GM18519 (cell line): ENCODE data around the gene MYO18B.

Experiments
- ATAC-seq: cut with Tn5 transposase; IDR thresholded peaks from one replicate; pipeline ENCODE4 v1.9.1; 2021; ENCODE audit warnings: mild to moderate bottlenecking, moderate library complexity; ENCODE audit not compliant: unreplicated experiment, low FRiP score

Gene MYO18B

DNA sequence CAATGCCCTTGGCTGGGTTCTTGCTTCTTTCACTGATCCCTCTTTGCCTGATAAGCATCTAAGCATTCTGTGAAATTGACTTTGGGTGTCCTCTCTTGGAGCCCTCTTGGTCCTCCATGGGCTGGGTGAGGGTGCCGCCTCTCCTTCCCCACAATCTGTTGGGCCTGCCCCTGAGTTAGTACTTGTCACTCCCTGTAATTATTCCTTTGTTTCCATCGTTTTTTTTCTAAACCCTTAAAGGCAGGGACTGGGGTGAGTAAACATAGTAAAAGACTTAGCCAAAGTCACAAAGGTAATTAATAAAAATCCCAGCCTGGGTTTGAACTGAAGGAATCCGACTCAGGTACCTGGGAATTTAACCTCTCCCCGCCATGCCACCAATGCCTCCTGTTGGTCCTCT, 188.1 kb downstream of the MYO18B start:
- ATAC-seq, result no peak

DNA sequence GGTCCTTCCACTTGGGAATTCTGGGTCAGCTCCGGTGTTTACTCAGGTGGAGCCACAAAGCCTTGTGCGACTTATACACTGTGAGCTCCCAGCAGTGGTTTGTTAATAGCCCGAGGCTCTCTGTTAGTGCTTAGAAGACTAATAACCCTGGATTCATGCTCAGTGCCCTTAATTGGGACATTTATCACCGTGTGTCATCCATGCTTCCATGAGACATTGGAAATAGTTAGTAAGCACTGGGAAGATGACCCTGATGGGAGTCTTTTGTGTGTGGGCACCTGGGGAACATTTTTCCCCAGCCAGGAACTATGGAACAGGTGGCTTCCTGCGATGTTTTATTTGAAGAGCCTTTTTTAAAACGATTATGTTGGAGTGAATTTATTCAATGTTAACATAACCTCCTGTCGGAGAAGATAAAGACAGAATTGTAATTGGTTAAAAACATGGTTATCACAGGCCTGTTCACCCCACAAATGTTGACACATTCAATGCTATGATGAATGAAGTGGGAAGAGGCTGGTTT, 188.9 kb downstream of the MYO18B start:
- no peak for ATAC-seq

DNA sequence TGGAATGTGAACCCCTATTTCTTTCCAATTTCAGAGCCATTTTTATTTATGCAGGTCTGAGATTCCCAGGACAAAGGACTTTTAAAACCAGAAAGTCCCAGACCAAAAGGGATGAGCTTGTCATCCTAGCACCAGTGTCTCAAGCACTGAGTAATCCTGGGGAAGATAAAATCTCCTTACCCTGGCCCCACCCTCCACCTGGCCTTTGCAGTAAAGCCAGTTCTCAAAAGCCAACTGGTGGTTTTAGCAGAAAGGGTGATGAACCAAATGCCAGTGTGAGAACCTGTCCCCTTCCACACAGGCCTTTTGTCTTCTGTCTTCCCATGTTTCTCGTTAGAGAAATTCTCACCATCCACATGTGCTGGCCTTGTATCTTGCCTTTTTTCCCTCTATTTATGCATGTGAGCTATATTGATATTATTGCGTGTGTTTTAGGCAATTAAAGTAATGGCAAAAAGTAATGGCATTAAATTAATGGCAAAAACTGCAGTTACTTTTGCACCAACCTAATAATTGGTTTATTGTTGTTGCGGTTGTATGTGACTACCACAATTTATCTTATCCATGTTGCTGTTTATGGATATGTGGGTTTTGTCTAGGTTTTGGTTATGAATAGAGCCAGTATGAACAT, 191.3 kb downstream of the MYO18B start:
- no peak for ATAC-seq

DNA sequence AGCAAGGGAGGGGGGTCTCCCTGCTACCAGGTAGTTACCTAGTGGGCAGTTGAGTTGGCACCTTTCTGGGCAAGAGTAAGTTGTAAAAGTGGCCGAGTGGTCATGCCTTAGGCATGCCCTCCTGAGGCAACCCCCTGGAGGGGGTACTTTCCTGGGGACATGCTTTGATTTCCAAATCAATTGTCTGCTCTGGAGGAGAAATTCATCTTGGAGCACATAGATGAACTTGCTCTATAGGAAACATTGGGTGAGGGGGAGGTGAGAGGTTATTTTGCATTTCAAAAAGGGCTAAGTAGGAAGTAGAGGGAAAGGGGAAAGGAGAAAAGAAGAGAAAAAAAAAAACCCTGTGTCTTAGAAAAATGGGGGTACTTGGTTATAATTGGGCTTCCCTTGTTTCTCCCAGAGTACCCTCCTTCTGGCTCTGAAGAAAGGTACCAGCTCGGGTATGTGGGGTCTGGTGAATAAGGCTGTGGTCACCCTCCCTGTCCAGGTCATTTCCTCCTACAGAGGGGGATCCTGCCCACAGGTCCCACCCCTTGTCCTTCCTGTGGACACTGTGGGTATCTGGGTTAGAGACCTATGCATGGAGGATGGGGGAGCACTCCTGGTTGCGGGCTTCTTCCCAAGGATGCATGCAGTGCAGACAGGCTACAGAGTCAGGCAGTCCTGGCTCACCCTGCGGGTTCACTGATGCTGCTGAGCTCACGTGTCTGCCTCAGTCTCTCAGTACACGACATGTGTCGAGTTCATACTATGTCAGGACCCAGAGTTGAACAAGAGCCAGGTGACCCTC, 193.5 kb downstream of the MYO18B start:
- ATAC-seq, result no peak

DNA sequence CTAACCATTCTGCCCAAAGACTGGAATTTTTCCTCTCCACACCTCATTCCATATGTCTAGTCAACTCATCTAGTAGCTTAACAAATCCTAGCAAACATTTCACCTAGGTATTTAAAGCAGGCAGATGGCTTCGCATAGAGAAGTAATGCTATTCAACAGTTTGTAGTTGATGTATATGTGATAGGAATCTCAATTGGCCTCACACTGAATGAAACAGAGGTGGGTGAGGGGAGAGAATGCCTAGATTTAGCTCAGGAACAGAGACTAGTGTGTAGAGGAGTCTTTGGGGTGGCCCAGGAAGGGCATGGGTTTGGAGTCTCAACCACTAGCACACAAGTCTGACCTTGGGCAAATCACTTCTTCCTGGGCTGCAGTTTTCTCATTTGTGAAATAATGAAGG, 196.2 kb downstream of the MYO18B start:
- no peak for ATAC-seq

DNA sequence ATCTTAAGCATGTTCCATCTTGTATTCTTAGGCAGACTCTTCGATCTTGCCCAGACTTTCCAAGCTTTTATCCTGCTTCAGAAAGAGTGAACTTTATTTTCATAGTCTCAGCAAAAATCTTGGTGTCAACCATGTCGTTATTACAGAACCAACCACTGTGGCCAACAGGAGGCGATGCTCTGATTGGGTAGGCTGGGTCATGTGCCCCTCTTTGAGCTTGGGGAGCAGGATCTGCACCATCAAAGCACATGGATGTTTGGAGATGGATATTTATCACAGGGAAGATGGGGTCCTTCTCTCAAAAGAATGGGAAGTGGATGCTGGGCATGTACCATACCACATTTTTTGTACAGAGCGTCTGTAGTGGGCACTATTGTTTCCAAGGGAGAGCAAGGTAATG, 197.4 kb downstream of the MYO18B start:
- no peak for ATAC-seq

DNA sequence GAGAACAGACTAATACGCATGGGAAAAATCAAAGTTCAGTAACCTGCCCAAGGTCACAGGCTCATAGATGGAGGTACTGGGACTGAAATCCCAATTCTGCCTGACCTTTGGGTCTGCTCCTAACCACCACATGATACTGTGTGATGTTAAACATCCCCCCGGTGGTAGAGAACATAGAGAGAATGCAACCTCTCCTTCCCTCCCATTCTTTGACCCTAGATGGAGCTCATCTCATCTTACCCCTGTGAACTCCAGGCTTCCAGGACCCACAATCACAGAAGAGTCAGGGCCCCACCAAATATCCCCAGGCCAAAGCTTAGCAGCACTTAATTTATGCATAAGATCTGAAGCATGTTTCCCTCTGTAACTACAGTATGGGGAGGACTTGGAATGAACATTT, 198.5 kb downstream of the MYO18B start:
- no peak for ATAC-seq

DNA sequence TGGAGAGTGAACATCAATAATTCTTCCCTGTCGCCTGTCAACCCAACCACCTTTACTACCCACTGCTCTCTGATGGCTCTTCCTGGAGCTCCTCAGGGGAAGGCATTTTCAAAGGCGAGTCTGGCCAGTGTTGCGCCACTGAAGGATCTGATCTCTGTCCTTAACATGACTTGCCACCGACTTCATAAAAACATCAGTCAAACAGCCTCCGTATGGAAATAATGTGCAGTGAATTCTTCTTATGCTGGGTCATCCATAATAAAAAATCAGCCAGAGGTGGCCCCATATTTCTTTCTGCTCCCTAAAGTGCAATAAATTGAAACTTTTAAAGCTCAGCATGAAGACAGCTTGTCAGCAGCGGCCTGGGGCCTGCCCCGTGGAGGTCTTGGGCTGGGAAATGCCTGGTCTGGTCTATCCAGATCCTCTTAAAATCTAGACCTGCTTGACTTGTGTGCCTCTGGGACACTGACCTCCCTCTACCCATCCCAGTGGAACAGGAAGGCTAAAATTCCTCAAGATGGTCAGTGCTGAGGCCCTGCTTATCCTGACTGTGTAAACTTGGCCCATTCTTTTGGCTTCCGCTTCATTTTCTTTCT, 199.5 kb downstream of the MYO18B start:
- ATAC-seq, result no peak

DNA sequence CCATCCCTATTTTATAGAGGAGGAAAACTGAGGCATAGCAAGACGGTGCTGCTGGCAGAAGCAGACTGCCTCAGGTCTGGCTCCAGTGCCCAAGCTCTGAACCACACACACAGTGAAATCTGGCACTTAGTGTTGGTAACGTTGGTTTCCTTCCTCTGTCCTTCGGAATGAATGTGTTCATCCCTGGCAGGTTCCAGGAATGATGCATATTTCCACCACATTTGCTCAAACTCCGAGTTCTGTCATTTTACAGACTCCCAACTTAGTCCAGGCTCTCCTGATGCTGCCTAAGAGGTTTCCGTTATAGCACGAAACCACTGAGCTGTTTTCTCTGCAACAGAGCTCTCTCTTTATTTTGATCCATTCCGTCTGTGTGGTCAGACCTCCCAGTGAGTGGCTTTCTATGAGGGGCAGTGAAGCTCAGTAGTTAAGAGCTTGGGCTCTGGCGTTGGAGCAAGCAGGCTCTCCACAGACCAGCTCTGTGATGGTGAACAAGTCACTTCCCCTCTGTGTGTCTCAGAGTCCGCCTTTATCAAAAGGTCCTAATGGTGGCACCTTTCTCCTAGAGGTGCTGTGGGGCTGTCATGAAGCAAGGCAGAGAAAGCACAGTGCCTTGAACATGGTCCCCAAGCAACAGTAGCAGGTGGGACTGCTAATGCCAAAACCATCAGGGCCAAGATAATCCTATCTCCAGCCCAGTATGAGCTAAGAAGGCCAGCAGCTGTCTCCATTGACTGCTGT, 200.3 kb downstream of the MYO18B start:
- ATAC-seq, result no peak

DNA sequence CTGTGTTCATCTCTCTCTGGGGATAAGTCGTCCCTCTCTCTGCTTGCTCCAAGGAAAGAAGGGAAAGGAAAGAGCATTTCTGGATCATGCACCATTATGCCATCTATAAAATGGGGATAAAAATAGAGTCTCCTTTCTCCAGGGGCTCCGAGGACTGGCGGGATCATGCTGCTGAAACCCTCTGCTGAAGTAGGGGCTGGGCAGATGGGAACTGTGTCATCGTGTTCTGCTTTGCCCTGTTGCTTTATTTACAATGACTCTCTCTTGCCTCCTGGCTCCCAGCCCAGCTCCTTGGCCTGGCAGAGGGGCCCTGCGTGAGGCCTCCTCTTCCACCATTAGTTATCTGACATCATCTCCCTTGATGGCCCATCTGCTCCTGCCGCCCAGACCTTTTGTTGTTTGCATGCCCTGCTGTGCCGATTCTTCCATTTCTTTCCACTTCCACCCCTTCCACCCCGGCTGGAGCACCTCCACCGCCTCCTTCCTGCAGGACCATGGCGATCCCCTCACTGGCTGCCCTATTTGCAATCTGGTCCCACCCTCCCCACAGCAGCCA, 200.9 kb downstream of the MYO18B start:
- ATAC-seq, result no peak

DNA sequence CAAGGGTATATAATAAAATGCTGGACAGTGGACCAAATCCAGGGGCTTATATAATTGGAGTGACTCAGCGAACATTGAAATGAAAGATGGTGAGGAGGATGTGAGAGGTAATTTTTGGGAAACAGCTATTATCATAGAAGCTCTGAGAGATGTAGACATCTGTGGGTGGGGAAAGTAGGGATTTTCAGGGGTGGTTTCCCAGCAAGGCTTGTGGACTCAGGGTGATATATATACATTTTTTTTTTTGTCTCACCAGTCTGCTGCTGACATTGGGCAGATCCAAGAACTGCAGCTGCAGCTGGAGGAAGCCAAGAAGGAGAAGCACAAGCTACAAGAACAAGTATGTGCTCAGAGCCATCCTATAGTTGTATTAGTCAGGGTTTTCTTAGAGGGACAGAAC, 208.1 kb downstream of the MYO18B start:
- ATAC-seq, result no peak

DNA sequence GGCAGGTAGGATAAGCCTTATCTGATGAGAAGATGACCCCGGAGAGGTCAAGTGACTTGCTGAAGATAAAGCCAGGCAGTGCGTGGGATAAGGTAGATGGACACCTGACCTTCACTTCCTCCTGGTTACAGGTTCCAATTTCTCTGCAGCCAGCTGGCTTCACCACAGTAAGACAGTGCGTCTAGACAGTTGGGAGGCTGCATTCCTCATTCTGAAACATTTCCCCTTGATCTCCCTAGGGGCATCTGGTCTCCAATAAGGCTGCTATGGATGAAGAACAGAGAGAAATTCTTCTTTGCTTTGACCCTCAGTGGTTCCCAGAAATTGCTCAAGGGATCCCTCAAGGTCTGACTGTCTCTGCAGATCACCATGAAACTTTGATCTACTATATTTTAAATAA, 211.3 kb downstream of the MYO18B start:
- ATAC-seq, result no peak

DNA sequence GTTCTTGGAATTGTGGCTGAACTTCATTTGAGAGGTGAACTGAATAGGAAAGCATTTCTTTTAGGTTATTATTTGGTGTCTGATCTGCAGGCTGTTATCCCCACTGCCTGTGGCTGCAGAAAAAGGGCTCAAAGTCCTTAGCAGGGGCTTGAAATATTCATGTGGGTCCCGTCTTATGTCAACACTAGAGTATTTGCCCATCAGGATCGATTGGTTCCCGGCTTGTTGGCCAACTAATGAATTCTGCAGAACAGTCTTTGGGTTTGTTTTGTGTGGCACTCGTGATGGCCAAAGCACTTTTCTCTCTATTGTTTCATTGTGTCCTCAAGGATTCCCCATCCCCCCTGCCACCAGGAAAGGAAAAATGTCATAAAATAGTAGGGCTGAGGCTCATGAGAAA, 211.9 kb downstream of the MYO18B start:
- ATAC-seq, result no peak

DNA sequence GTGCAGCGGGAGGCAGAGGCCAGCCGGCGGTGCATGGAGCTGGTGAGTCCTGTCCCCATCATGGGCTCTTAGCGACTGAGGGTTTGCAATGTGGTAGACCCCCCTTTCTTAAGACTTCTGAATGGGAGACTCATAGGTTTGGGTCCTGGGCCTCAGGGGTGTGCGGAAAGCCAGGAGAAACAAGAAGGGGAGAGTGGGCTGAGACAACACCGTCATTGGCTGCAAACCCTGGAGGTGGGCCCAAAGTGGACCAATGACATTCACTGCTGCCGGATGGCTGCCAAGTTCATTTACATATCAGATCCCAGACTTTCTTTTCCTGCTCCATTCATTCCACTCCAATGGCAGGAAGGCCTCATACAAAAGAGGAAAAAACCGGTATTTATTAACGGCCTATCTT, 213.3 kb downstream of the MYO18B start:
- ATAC-seq, result no peak

DNA sequence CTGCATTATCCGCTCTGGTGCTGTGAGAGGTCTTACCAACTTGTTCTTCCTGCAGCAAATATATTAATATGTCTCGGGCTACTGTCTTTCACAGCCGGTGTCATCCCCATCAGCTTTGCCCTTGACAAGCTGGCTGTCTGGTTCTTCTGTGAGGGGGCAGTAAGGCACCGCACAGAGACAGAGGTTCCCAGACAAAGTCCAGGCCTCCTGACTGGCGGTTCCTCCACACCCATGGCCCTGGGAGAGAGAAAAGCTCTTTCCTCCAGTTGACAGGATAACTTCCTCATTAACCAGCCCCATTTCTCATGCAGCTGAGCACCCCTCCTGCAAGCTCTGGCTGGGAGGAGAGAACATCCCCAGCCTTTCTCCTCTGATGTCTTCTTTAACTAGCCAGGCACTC, 214.8 kb downstream of the MYO18B start:
- no peak for ATAC-seq

DNA sequence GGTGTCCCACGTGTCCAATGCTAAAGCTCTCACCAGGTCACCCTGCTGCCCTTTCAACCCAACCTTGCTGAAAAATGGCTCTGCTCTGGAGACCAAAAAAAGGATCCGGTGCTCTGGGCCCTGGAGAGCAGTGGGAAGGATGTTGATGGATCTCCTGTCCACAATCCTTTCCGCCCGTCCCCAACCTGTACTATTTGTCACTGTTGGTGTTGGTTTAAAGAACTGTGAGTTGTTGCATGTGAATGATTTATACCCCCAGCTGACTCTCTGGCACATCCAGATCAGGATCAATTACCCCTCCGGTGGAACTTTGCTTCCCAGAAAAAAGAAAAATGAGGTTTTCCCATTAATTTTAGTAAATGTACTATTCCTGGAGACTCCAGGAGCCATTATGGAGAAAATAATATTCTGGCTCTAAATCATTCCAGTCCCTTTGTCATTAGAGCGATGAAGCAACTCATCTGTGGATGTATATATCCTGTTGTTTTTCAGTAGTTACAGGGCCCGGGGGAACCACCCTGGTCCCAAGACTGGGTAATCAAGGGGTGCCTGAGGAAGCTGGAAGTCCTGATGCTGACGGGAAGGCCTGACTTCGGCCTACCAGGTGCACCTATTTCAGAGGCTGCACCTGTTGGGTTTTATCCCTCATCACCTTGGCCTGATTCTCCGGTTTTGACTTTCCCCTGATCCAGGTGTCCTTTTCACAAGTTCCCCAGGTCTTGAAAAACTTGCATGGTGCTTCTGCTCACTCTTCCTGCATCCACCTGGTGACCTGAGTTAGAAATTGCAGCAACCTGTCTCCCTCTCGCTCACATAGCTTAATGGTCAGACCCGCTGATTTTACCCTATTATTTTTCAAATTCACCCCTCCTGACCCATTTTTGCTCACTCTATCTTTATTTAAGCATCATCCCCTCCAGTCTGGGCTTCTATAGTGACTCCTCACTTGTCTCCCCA, 218.1 kb downstream of the MYO18B start:
- no peak for ATAC-seq

DNA sequence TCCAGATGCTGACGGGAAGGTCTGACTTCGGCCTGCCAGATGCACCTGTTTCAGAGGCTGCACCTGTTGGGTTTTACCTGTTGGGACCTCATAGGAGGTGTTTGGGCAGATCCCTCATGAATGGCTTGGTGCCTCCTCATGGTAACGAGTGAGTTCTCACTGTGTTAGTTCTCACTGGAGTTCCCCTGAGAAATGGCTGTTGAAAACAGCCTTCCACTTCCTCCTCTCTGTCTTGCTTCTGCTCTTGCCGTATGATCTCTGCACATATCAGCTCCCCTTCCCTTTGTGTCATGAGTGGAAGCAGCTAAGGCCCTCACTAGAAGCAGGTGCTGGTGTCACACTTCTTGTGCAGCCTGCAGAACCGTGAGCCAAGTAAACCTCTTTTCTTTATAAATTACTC, 219.7 kb downstream of the MYO18B start:
- no peak for ATAC-seq

DNA sequence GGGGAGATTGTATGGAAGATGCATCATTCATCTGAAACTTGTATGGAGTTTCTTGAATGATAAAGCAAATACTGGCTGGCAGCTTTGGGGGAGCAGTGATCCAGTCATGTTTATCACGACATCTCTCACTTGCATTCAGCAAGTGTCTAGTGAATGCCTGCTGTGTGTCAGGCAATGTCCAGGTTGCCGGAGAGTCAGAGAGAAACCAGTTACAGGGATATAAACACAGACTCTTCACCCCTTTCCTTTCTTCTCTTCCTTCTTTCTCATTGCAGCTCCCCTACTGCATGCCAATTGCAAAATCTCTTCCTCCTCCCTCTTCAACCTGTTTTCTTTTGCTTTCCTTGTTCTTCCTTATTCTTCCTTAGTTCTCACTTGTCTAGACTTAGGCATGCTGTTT, 220.7 kb downstream of the MYO18B start:
- no peak for ATAC-seq

DNA sequence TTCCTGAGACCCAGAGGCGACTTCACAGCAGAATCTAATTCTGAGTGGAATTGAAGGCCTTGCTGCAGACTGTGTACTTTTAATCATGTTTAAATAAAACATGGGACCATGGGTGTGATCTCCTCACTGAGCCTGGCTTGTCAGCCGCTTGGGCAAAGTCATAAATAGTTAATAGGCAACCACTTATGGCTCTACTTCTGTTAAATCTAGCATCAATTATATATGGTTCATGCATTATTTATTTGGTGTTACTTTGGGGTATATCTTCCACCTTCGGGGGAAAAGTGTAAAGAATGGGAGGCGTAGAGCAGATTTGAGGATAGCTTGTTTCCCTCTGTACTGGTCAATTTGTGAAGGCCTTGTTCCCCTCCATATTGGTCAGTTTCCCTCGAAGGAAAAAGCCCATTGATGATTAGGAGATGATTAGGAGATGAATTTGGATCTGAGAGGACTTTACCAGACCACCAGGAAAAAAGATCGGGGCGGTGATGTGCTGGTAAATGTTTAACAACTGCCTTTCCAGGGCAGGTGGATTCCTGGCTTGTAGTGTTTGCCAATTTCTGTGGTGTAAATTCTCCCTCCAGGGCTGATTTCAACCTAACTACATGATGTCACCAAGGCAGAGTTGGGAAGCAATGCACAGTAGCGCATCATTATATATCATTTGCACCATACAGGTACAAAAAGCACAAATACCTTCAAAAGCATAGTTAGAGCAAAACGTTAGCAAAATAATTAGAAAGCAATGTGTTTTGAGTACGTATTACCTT, 223.2 kb downstream of the MYO18B start:
- no peak for ATAC-seq
